ENCODE data around the gene QRICH1.

- TF ChIP-seq CTCF (IDR thresholded peaks at IDR 0.05) (no peak), POLR2A (IDR thresholded peaks at IDR 0.05) (no peak)
Observed at GRCh38 chr3:49076116-49076515, 17.8 kb downstream of the QRICH1 start.

All from uterus (tissue), 2 donors.